H9 (cell line): ENCODE measurements around the gene LRRC8B. TPM values are rescaled to one million over a fixed set of nuclear protein-coding genes. Genes with fewer than 3 reads are reported as not detected.

ENCODE experiments used
- DNase-seq: peaks from one replicate; pipeline ENCODE4 v3.0.0-alpha.2; 2017
- H2AFZ ChIP-seq: one replicate; pipeline ENCODE4 v1.6.1; 2013; ENCODE audit warnings: mild to moderate bottlenecking, low read length, control low read depth, moderate library complexity
- H2AK5ac ChIP-seq: 2 replicates; pipeline ENCODE4 v1.6.1; 2013; ENCODE audit warnings: low read length, control low read depth, mixed read lengths; ENCODE audit not compliant: insufficient read length
- H2BK120ac ChIP-seq: one replicate; pipeline ENCODE4 v1.6.1; 2013; ENCODE audit warnings: low read depth, mild to moderate bottlenecking, low read length, control low read depth, inconsistent platforms; ENCODE audit not compliant: poor library complexity, severe bottlenecking
- H2BK12ac ChIP-seq: 2 replicates; pipeline ENCODE4 v1.6.1; 2013; ENCODE audit warnings: low read length, control low read depth, mixed read lengths, low read depth; ENCODE audit not compliant: insufficient read length
- H2BK15ac ChIP-seq: 2 replicates; pipeline ENCODE4 v1.6.1; 2013; ENCODE audit warnings: low read depth, low read length, control low read depth
- H2BK20ac ChIP-seq: one replicate; pipeline ENCODE4 v1.6.1; 2013; ENCODE audit warnings: low read depth, mild to moderate bottlenecking, low read length, control low read depth, inconsistent platforms; ENCODE audit not compliant: poor library complexity, severe bottlenecking
- H2BK5ac ChIP-seq: 2 replicates; pipeline ENCODE4 v1.6.1; 2013; ENCODE audit warnings: low read length, control low read depth, mixed read lengths; ENCODE audit not compliant: insufficient read length
- H3K14ac ChIP-seq: 2 replicates; pipeline ENCODE4 v1.6.1; 2013; ENCODE audit warnings: low read length, control low read depth; ENCODE audit not compliant: insufficient read depth
- H3K18ac ChIP-seq: 2 replicates; pipeline ENCODE4 v1.6.1; 2013; ENCODE audit warnings: low read depth, mild to moderate bottlenecking, mixed read lengths, low read length, control low read depth; ENCODE audit not compliant: insufficient read length
- H3K23ac ChIP-seq: 2 replicates; pipeline ENCODE4 v1.6.1; 2013; ENCODE audit warnings: low read length, control low read depth, mixed read lengths, low read depth; ENCODE audit not compliant: insufficient read length
- H3K23me2 ChIP-seq: 2 replicates; pipeline ENCODE4 v1.6.1; 2013; ENCODE audit warnings: low read depth, mild to moderate bottlenecking, mixed read lengths, low read length, control low read depth; ENCODE audit not compliant: insufficient read length, poor library complexity, severe bottlenecking
- H3K27ac ChIP-seq: 2 replicates; pipeline ENCODE4 v1.5.1; 2013; ENCODE audit warnings: low read length, control low read depth, mixed read lengths, low read depth; ENCODE audit not compliant: insufficient read length
- H3K27me3 ChIP-seq: 2 replicates; pipeline ENCODE4 v1.6.1; 2013; ENCODE audit warnings: low read length, control low read depth, inconsistent platforms; ENCODE audit not compliant: insufficient read depth
- H3K4ac ChIP-seq: 2 replicates; pipeline ENCODE4 v1.6.1; 2013; ENCODE audit warnings: low read depth, mild to moderate bottlenecking, control low read depth, inconsistent platforms, low read length, moderate library complexity
- H3K4me1 ChIP-seq: 2 replicates; pipeline ENCODE4 v1.6.1; 2013; ENCODE audit warnings: low read length, control low read depth, inconsistent platforms; ENCODE audit not compliant: insufficient read depth
- H3K4me2 ChIP-seq: 2 replicates; pipeline ENCODE4 v1.6.1; 2013; ENCODE audit warnings: low read length, control low read depth, mixed read lengths; ENCODE audit not compliant: insufficient read length, insufficient read depth
- H3K56ac ChIP-seq: 2 replicates; pipeline ENCODE4 v1.6.1; 2013; ENCODE audit warnings: low read depth, mild to moderate bottlenecking, mixed read lengths, low read length, control low read depth; ENCODE audit not compliant: insufficient read length
- H3K79me1 ChIP-seq: 2 replicates; pipeline ENCODE4 v1.6.1; 2013; ENCODE audit warnings: low read depth, mild to moderate bottlenecking, moderate library complexity, low read length, control low read depth, inconsistent platforms; ENCODE audit not compliant: insufficient read depth, poor library complexity, severe bottlenecking
- H3K79me2 ChIP-seq: 2 replicates; pipeline ENCODE4 v1.6.1; 2013; ENCODE audit warnings: low read length, control low read depth, inconsistent platforms; ENCODE audit not compliant: insufficient read depth
- H3K9ac ChIP-seq: 2 replicates; pipeline ENCODE4 v1.6.1; 2013; ENCODE audit warnings: low read length, control low read depth, mixed read lengths; ENCODE audit not compliant: insufficient read length; ENCODE audit errors: extremely low read depth
- H3K9me3 ChIP-seq: one replicate; pipeline ENCODE4 v1.6.1; 2013; ENCODE audit warnings: low read depth, low read length, inconsistent platforms; ENCODE audit not compliant: control insufficient read depth
- H3T11ph ChIP-seq: one replicate; pipeline ENCODE4 v1.6.1; 2013; ENCODE audit warnings: mild to moderate bottlenecking, low read length, control low read depth, inconsistent platforms
- H4K20me1 ChIP-seq: one replicate; pipeline ENCODE4 v1.6.1; 2013; ENCODE audit not compliant: control insufficient read depth, insufficient read length, insufficient read depth
- H4K5ac ChIP-seq: 2 replicates; pipeline ENCODE4 v1.6.1; 2013; ENCODE audit warnings: low read depth, mild to moderate bottlenecking, mixed read lengths, low read length, control low read depth; ENCODE audit not compliant: insufficient read length
- H4K8ac ChIP-seq: replicated peaks from 2 replicates; pipeline ENCODE4 v1.6.1; 2013; ENCODE audit warnings: low read length, control low read depth, mixed read lengths, low read depth; ENCODE audit not compliant: insufficient read length
- H4K91ac ChIP-seq: 2 replicates; pipeline ENCODE4 v1.6.1; 2013; ENCODE audit warnings: low read depth, mild to moderate bottlenecking, moderate library complexity, mixed read lengths, low read length, control low read depth; ENCODE audit not compliant: insufficient read length
- H3K27ac Mint-ChIP-seq, 3 experiments: 2 replicates in 2 of 3; 3 replicates in 1 of 3; pipeline ENCODE4 v1.8.0; 2020 to 2021; ENCODE audit warnings: mixed read lengths in 3 of 3, mild to moderate bottlenecking in 1 of 3, moderate library complexity in 1 of 3
- H3K27me3 Mint-ChIP-seq: 2 replicates; pipeline ENCODE4 v1.8.0; 2021; ENCODE audit warnings: low read depth, mild to moderate bottlenecking, moderate library complexity, mixed read lengths
- H3K36me3 Mint-ChIP-seq, 3 experiments: 2 replicates in 2 of 3; 3 replicates in 1 of 3; pipeline ENCODE4 v1.8.0; 2020 to 2021; ENCODE audit warnings: low read depth in 3 of 3, mixed read lengths in 3 of 3; ENCODE audit not compliant: insufficient read depth in 1 of 3
- H3K4me1 Mint-ChIP-seq, 2 experiments: 2 replicates each; pipeline ENCODE4 v1.8.0; 2020; ENCODE audit warnings: mixed read lengths in 2 of 2
- H3K4me3 Mint-ChIP-seq, 2 experiments: 2 replicates in 1 of 2; 3 replicates in 1 of 2; pipeline ENCODE4 v1.8.0; 2020 to 2021; ENCODE audit warnings: mild to moderate bottlenecking in 2 of 2, mixed read lengths in 2 of 2, moderate library complexity in 1 of 2
- H3K9me3 Mint-ChIP-seq, 2 experiments: 2 replicates in 1 of 2; 3 replicates in 1 of 2; pipeline ENCODE4 v1.8.0; 2020; ENCODE audit warnings: mild to moderate bottlenecking in 2 of 2, mixed read lengths in 2 of 2, moderate library complexity in 1 of 2
- WGBS: extraction: QIAGEN DNeasy Blood & Tissue Kit; methylation state at CpG from one replicate; pipeline ENCODE4 v1.1.7; 2013; ENCODE audit warnings: missing lambda C conversion rate, low lambda C conversion rate, mixed read lengths; ENCODE audit not compliant: insufficient read length; ENCODE audit errors: extremely low coverage; 5-methylcytosine and 5-hydroxymethylcytosine counted together
- total RNA-seq: library from RNA; stranded (reverse); gene quantifications from 2 replicates; pipeline ENCODE4 v1.2.1, GENCODE V29; 2021
- TF ChIP-seq, protein P1 (sequence below): fragments of 200-600 bp; sonication (generic); conservative IDR thresholded peaks from 3 replicates; pipeline ENCODE4 v1.8.0; 2021; ENCODE audit warnings: antibody characterized with exemption, mild to moderate bottlenecking

LRRC8B gene
- total RNA-seq, 1 experiment from 2014 or later, result 33.2 TPM

- Mint-ChIP-seq H3K27me3 (0 out of 2 replicates have a peak, but pooled peaks cover under 1% of the 10 kb centered on the region), H3K4me3 (no peak overlapping the region), H3K36me3 (peaks cover 9 to 14% (median 12%) of the 10 kb centered on the region in 3 experiments; a peak in 6 of 7 replicates), H3K27ac (no peak overlapping the region), H3K4me1 (peaks cover 44 to 46% of the 10 kb centered on the region in 2 experiments), H3K9me3 (peaks cover 1 to 2% of the 10 kb centered on the region in 2 experiments; a peak in 2 of 5 replicates)
- Histone ChIP-seq H4K5ac (no peak overlapping the region), H3K4ac (no peak overlapping the region), H3K9me3 (no peaks in the 10 kb centered on the region), H2BK5ac (no peak overlapping the region), H3K4me2 (no peak overlapping the region), H2BK120ac (no peak overlapping the region), H3K9ac (no peak overlapping the region), H3K79me1 (no peaks in the 10 kb centered on the region), H3K18ac (no peak overlapping the region), H4K8ac (no peak overlapping the region), H3K23me2 (peaks cover 8% of the 10 kb centered on the region), H3K14ac (no peak overlapping the region), H4K20me1 (no peaks in the 10 kb centered on the region), H3K23ac (no peak overlapping the region), H2AFZ (no peak overlapping the region), H3K27me3 (no peaks in the 10 kb centered on the region), H2BK15ac (no peak overlapping the region), H3K79me2 (peaks cover 22% of the 10 kb centered on the region; the same call in 1 of the 2 replicates), H4K91ac (no peak overlapping the region), H3T11ph (no peak overlapping the region), H2BK12ac (no peak overlapping the region), H3K4me1 (peaks cover 10% of the 10 kb centered on the region; the same call in 1 of the 2 replicates), H3K56ac (no peak overlapping the region), H3K27ac (no peak overlapping the region), H2BK20ac (no peak overlapping the region), H2AK5ac (no peak overlapping the region)
- no peak for DNase-seq
- TF ChIP-seq, protein P1, sequence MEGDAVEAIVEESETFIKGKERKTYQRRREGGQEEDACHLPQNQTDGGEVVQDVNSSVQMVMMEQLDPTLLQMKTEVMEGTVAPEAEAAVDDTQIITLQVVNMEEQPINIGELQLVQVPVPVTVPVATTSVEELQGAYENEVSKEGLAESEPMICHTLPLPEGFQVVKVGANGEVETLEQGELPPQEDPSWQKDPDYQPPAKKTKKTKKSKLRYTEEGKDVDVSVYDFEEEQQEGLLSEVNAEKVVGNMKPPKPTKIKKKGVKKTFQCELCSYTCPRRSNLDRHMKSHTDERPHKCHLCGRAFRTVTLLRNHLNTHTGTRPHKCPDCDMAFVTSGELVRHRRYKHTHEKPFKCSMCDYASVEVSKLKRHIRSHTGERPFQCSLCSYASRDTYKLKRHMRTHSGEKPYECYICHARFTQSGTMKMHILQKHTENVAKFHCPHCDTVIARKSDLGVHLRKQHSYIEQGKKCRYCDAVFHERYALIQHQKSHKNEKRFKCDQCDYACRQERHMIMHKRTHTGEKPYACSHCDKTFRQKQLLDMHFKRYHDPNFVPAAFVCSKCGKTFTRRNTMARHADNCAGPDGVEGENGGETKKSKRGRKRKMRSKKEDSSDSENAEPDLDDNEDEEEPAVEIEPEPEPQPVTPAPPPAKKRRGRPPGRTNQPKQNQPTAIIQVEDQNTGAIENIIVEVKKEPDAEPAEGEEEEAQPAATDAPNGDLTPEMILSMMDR, result no peak
- WGBS, result no CpG with 5 or more reads among the region's 2 CpGs
Observed at GRCh38 chr1:89527750-89528381, 3.2 kb downstream of the LRRC8B start.
